G401 (cell line): ENCODE results near the gene ONECUT3. TPM values are rescaled to one million over a fixed set of nuclear protein-coding genes. Genes with fewer than 3 reads are reported as not detected.
"Not testable (repeated sequence)": the region's sequence is repeated elsewhere in the genome, so short reads cannot be mapped to it uniquely, and the experiment has no call there.

Experiments used
- DNase-seq: peaks from one replicate; pipeline ENCODE4 v3.0.0-alpha.2; 2015; ENCODE audit warnings: low spot score
- in situ Hi-C: cut with HindIII; loops from 2 replicates; pipeline ENCODE4 v1.10.0; 2016; ENCODE audit warnings: low sequenced_read_pairs, mixed read lengths
- total RNA-seq: library from RNA; depleted of rRNA; stranded (reverse); fragments of >200 nt; shearing (Covaris generic); gene quantifications from 2 replicates; pipeline ENCODE4 v1.2.3, GENCODE V29; 2014

Gene ONECUT3
- total RNA-seq, 1 experiment from 2014 or later = not detected

- no peak for DNase-seq
- in situ Hi-C loops = no loop called here
These were observed 30.6 kb downstream of the ONECUT3 start for GRCh38 chr19:1783874-1784273.

- in situ Hi-C loops = no loop called here
- DNase-seq = no peak
These were observed 32.0 kb downstream of the ONECUT3 start for GRCh38 chr19:1785310-1785709.

- DNase-seq = no peak
- in situ Hi-C loops = no loop called here
These were observed 33.4 kb downstream of the ONECUT3 start for GRCh38 chr19:1786668-1787067.

GRCh38 chr19:1787116-1787515, 33.8 kb downstream of the ONECUT3 start:
- in situ Hi-C loops = no loop called here
- DNase-seq = no peak

- DNase-seq = no peak
- in situ Hi-C loops = no loop called here
These were observed 36.1 kb downstream of the ONECUT3 start for GRCh38 chr19:1789261-1790041.

- DNase-seq = no peak
These were observed 36.9 kb downstream of the ONECUT3 start for GRCh38 chr19:1790054-1790792.

GRCh38 chr19:1791879-1792278, 38.6 kb downstream of the ONECUT3 start:
- in situ Hi-C loops = no loop called here
- DNase-seq = no peak

More at GRCh38 chr19:1790054-1790792, 36.9 kb downstream of the ONECUT3 start:
- in situ Hi-C loops = no loop called here

- no peak for DNase-seq
- in situ Hi-C loops = no loop called here
These were observed 41.3 kb downstream of the ONECUT3 start for GRCh38 chr19:1794424-1795172.

GRCh38 chr19:1796395-1797142, 43.3 kb downstream of the ONECUT3 start:
- in situ Hi-C loops = no loop called here
- no peak for DNase-seq

- in situ Hi-C loops = not testable (repeated sequence)
These were observed 44.0 kb downstream of the ONECUT3 start for GRCh38 chr19:1797313-1797712.

GRCh38 chr19:1799695-1800342, 46.5 kb downstream of the ONECUT3 start:
- in situ Hi-C loops = no loop called here
- DNase-seq = no peak

More at GRCh38 chr19:1797313-1797712, 44.0 kb downstream of the ONECUT3 start:
- not testable (repeated sequence) for DNase-seq

GRCh38 chr19:1804858-1805257, 51.6 kb downstream of the ONECUT3 start:
- DNase-seq = no peak
- in situ Hi-C loops = no loop called here

GRCh38 chr19:1805401-1806183, 52.3 kb downstream of the ONECUT3 start:
- no peak for DNase-seq
- in situ Hi-C loops = no loop called here

- DNase-seq = no peak
- in situ Hi-C loops = no loop called here
These were observed 53.1 kb downstream of the ONECUT3 start for GRCh38 chr19:1806184-1807029.

- DNase-seq = no peak
- in situ Hi-C loops = no loop called here
These were observed 53.9 kb downstream of the ONECUT3 start for GRCh38 chr19:1807030-1807694.

- in situ Hi-C loops = no loop called here
- no peak for DNase-seq
These were observed 54.5 kb downstream of the ONECUT3 start for GRCh38 chr19:1807695-1808394.
